ENCODE measurements around the gene PELI2.

The PELI2 gene

GRCh38 chr14:56118611-56119181 is 485 bp downstream of the PELI2 start:
- Histone ChIP-seq H3K4me1 (ENCODE audit: insufficient read depth, poor library complexity, severe bottlenecking) (no peaks in the 10 kb centered on the region), H3K9me3 (ENCODE audit: severe bottlenecking) (no peaks in the 10 kb centered on the region), H3K27ac (ENCODE audit: poor library complexity, severe bottlenecking) (no peak overlapping the region), H3K27me3 (ENCODE audit: insufficient read depth, poor library complexity, severe bottlenecking) (peaks cover 55% of the 10 kb centered on the region), H3K4me3 (ENCODE audit: severe bottlenecking) (peak overlapping the region; percentile 61), H3K36me3 (ENCODE audit: low read depth) (no peaks in the 10 kb centered on the region)
- ATAC-seq (ENCODE audit: low read depth) = peak; percentile 43
- no peak for DNase-seq (ENCODE audit: low spot score)
- TF ChIP-seq CTCF (IDR thresholded peaks at IDR 0.05; ENCODE audit: poor library complexity, severe bottlenecking) = peak; percentile 10

- H3K9me3 ChIP-seq (ENCODE audit: severe bottlenecking) = no peaks in the 10 kb centered on the region
- peak; percentile 40 for ATAC-seq (ENCODE audit: low read depth)
- peaks cover 48% of the 10 kb centered on the region for H3K27me3 ChIP-seq (ENCODE audit: insufficient read depth, poor library complexity, severe bottlenecking)
- no peaks in the 10 kb centered on the region for H3K36me3 ChIP-seq (ENCODE audit: low read depth)
- H3K27ac ChIP-seq (ENCODE audit: poor library complexity, severe bottlenecking) = no peak overlapping the region
- H3K4me1 ChIP-seq (ENCODE audit: insufficient read depth, poor library complexity, severe bottlenecking) = no peaks in the 10 kb centered on the region
- TF ChIP-seq CTCF (IDR thresholded peaks at IDR 0.05; ENCODE audit: poor library complexity, severe bottlenecking) = no peak
- peak overlapping the region; percentile 61 for H3K4me3 ChIP-seq (ENCODE audit: severe bottlenecking)
- DNase-seq (ENCODE audit: low spot score) = no peak
Observed at GRCh38 chr14:56119201-56119981, 1.2 kb downstream of the PELI2 start.

GRCh38 chr14:56120091-56120691 is 2.0 kb downstream of the PELI2 start:
- H3K9me3 ChIP-seq (ENCODE audit: severe bottlenecking) = no peaks in the 10 kb centered on the region
- DNase-seq (ENCODE audit: low spot score) = no peak
- TF ChIP-seq CTCF (IDR thresholded peaks at IDR 0.05; ENCODE audit: poor library complexity, severe bottlenecking) = no peak
- H3K36me3 ChIP-seq (ENCODE audit: low read depth) = no peaks in the 10 kb centered on the region
- peaks cover 47% of the 10 kb centered on the region for H3K27me3 ChIP-seq (ENCODE audit: insufficient read depth, poor library complexity, severe bottlenecking)
- no peaks in the 10 kb centered on the region for H3K4me1 ChIP-seq (ENCODE audit: insufficient read depth, poor library complexity, severe bottlenecking)
- no peak overlapping the region for H3K4me3 ChIP-seq (ENCODE audit: severe bottlenecking)
- no peak for ATAC-seq (ENCODE audit: low read depth)
- no peak overlapping the region for H3K27ac ChIP-seq (ENCODE audit: poor library complexity, severe bottlenecking)

GRCh38 chr14:56121816-56122215 is 3.6 kb downstream of the PELI2 start:
- no peaks in the 10 kb centered on the region for H3K36me3 ChIP-seq (ENCODE audit: low read depth)
- peaks cover 44% of the 10 kb centered on the region for H3K27me3 ChIP-seq (ENCODE audit: insufficient read depth, poor library complexity, severe bottlenecking)
- TF ChIP-seq CTCF (IDR thresholded peaks at IDR 0.05; ENCODE audit: poor library complexity, severe bottlenecking) = no peak
- no peak for ATAC-seq (ENCODE audit: low read depth)
- no peaks in the 10 kb centered on the region for H3K4me1 ChIP-seq (ENCODE audit: insufficient read depth, poor library complexity, severe bottlenecking)
- no peaks in the 10 kb centered on the region for H3K9me3 ChIP-seq (ENCODE audit: severe bottlenecking)
- H3K4me3 ChIP-seq (ENCODE audit: severe bottlenecking) = no peak overlapping the region
- no peak overlapping the region for H3K27ac ChIP-seq (ENCODE audit: poor library complexity, severe bottlenecking)
- DNase-seq (ENCODE audit: low spot score) = no peak

Data from RWPE2 (cell line).